ENCODE data around the gene AMTN.
"Not testable (repeated sequence)": the region's sequence is repeated elsewhere in the genome, so short reads cannot be mapped to it uniquely, and the experiment has no call there.

The AMTN gene

DNA sequence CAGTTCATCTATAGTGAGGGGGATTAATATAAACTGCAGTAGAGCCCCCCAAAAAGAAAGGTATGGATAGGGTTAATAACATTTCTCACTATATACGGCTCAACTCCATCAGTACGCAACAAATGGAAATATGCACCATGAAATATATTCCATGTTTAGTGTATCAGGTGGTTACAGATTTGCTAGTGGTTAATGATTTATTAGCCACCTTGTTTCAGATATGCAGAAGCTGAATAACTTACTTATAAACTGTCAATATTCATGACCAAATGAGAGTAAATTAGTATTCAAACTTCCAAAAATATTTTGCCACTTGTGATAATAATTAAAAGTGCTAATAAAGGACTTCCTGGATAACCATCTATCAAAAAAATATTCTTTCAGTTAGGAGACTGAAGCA, 14.8 kb downstream of the AMTN start:
- no peaks in the 10 kb centered on the region for H3K4me1 Mint-ChIP-seq (ENCODE audit: low read depth)
- H3K27me3 Mint-ChIP-seq (ENCODE audit: low read depth): peaks cover 11% of the 10 kb centered on the region
- no peaks in the 10 kb centered on the region for H3K36me3 Mint-ChIP-seq (ENCODE audit: low read depth)
- no peak overlapping the region for H3K4me3 Mint-ChIP-seq
- H3K9me3 Mint-ChIP-seq: no peaks in the 10 kb centered on the region
- no peak overlapping the region for H3K27ac Mint-ChIP-seq

- no peaks in the 10 kb centered on the region for H3K4me1 Mint-ChIP-seq (ENCODE audit: low read depth)
- no peak overlapping the region for H3K4me3 Mint-ChIP-seq
- H3K27ac Mint-ChIP-seq: no peak overlapping the region
- H3K9me3 Mint-ChIP-seq: no peaks in the 10 kb centered on the region
- H3K27me3 Mint-ChIP-seq (ENCODE audit: low read depth): peaks cover 11% of the 10 kb centered on the region
- H3K36me3 Mint-ChIP-seq (ENCODE audit: low read depth): no peaks in the 10 kb centered on the region
Measured at GRCh38 chr4:70533791-70534190, 15.4 kb downstream of the AMTN start.

DNA sequence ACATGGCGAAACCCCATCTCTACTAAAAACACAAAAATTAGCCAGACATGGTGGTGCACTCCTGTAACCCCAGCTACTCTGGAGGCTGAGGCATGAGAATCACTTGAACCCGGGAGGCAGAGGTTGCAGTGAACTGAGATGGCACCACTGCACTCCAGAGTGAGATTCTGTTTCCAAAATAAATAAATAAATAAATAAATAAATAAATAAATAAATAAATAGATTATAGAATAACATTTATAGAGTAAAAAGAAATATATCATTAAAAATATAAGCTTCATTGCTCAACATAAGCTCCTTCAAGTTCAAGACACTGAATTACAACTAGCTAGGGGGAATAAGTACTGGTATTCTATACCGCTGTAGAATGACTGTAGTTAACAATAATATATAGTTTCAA, 16.5 kb downstream of the AMTN start:
- not testable (repeated sequence) for H3K4me1 Mint-ChIP-seq (ENCODE audit: low read depth); H3K9me3 Mint-ChIP-seq; H3K4me3 Mint-ChIP-seq; H3K36me3 Mint-ChIP-seq (ENCODE audit: low read depth); H3K27ac Mint-ChIP-seq
- peaks cover 10% of the 10 kb centered on the region for H3K27me3 Mint-ChIP-seq (ENCODE audit: low read depth)

DNA sequence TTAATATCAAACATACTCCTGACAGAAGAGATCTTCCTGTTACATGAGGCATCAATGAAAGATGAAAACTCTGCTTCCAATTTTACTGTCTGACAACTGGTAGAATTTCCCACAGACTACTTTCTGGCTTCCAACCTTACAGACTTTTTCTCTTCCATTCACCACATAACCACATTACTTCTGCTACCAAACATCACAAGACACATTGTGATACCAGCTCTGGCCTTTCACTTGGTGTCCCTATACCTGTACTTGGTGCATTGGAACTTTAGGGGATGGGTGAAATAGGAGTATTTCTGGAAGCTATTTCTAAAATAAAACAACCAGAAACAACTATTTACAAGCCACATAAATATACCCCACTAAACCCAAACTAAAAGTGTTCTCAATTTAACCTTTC, 20.5 kb downstream of the AMTN start:
- Mint-ChIP-seq H3K27ac (no peak overlapping the region), H3K27me3 (ENCODE audit: low read depth) (peaks cover 3% of the 10 kb centered on the region), H3K4me1 (ENCODE audit: low read depth) (no peaks in the 10 kb centered on the region), H3K4me3 (no peak overlapping the region), H3K9me3 (no peaks in the 10 kb centered on the region), H3K36me3 (ENCODE audit: low read depth) (no peaks in the 10 kb centered on the region)

DNA sequence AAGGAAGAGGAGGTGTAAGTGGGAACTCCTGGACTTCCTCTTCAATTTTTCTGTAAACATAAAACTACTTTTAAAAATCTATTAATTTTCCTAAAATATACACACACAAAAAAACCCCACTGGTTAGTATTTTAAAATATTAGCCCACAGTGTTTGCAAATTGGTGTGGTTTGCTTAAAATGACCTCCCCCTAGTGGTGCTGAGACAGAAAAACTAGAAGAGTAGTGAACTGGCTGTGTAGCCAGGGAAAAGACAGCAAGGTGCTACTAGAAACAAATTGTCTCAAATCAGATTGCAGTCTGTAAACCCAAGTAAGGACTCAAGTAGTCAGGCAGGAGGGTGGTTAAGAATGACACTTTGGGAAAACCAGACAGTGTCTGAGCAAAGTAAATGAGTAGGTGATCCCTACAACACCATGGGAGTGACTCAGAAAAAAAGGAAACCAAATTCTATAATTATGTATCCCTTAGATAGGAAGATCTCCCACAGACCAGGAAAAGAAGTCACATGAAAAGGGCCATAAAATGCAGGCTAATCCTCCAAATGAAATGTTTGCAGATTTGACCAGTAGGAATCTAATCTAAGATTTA, 26.0 kb downstream of the AMTN start:
- H3K9me3 Mint-ChIP-seq: no peaks in the 10 kb centered on the region
- H3K4me1 Mint-ChIP-seq (ENCODE audit: low read depth): no peaks in the 10 kb centered on the region
- no peak overlapping the region for H3K27ac Mint-ChIP-seq
- H3K36me3 Mint-ChIP-seq (ENCODE audit: low read depth): no peaks in the 10 kb centered on the region
- no peak overlapping the region for H3K4me3 Mint-ChIP-seq
- peaks cover 6% of the 10 kb centered on the region for H3K27me3 Mint-ChIP-seq (ENCODE audit: low read depth)

GRCh38 chr4:70556856-70557255, 38.5 kb downstream of the AMTN start:
- H3K9me3 Mint-ChIP-seq: no peaks in the 10 kb centered on the region
- no peaks in the 10 kb centered on the region for H3K36me3 Mint-ChIP-seq (ENCODE audit: low read depth)
- H3K27me3 Mint-ChIP-seq (ENCODE audit: low read depth): no peaks in the 10 kb centered on the region
- H3K4me1 Mint-ChIP-seq (ENCODE audit: low read depth): peaks cover 4% of the 10 kb centered on the region
- no peak overlapping the region for H3K4me3 Mint-ChIP-seq
- H3K27ac Mint-ChIP-seq: no peak overlapping the region

GRCh38 chr4:70559211-70559830, 41.0 kb downstream of the AMTN start:
- Mint-ChIP-seq H3K9me3 (no peaks in the 10 kb centered on the region), H3K27ac (no peak overlapping the region), H3K4me1 (ENCODE audit: low read depth) (peaks cover 4% of the 10 kb centered on the region), H3K36me3 (ENCODE audit: low read depth) (no peaks in the 10 kb centered on the region), H3K4me3 (no peak overlapping the region), H3K27me3 (ENCODE audit: low read depth) (no peaks in the 10 kb centered on the region)

GRCh38 chr4:70559924-70560323, 41.6 kb downstream of the AMTN start:
- no peak overlapping the region for H3K27ac Mint-ChIP-seq
- H3K4me1 Mint-ChIP-seq (ENCODE audit: low read depth): peaks cover 4% of the 10 kb centered on the region
- H3K4me3 Mint-ChIP-seq: no peak overlapping the region
- H3K27me3 Mint-ChIP-seq (ENCODE audit: low read depth): no peaks in the 10 kb centered on the region
- no peaks in the 10 kb centered on the region for H3K36me3 Mint-ChIP-seq (ENCODE audit: low read depth)
- no peaks in the 10 kb centered on the region for H3K9me3 Mint-ChIP-seq

GRCh38 chr4:70564033-70564432, 45.7 kb downstream of the AMTN start:
- H3K9me3 Mint-ChIP-seq: no peaks in the 10 kb centered on the region
- H3K4me1 Mint-ChIP-seq (ENCODE audit: low read depth): no peaks in the 10 kb centered on the region
- H3K27ac Mint-ChIP-seq: no peak overlapping the region
- H3K36me3 Mint-ChIP-seq (ENCODE audit: low read depth): no peaks in the 10 kb centered on the region
- H3K27me3 Mint-ChIP-seq (ENCODE audit: low read depth): no peaks in the 10 kb centered on the region
- no peak overlapping the region for H3K4me3 Mint-ChIP-seq

DNA sequence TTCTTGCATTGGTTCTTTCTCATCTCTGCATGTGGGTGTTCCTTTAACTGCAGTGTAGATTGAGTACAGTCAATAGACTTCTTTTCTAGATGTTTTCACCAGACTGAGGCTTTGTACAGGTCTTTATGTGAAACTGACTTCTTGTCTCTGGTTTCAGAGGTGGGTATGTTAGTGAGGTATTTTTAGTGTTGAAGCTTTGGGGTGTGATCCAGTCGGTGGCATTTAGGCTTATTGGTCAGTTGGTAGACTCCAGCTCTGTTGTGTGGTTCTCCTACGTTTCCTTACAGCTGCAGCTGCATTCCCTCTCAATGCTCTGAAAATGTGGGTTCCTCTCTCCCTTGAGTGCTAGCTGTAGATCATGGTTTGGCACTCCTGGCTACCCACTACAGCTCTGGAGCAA, 52.4 kb downstream of the AMTN start:
- Mint-ChIP-seq H3K27ac (no peak overlapping the region), H3K36me3 (ENCODE audit: low read depth) (no peaks in the 10 kb centered on the region), H3K4me1 (ENCODE audit: low read depth) (no peaks in the 10 kb centered on the region), H3K27me3 (ENCODE audit: low read depth) (no peaks in the 10 kb centered on the region), H3K9me3 (no peaks in the 10 kb centered on the region), H3K4me3 (no peak overlapping the region)

- Mint-ChIP-seq H3K4me1 (ENCODE audit: low read depth) (no peaks in the 10 kb centered on the region), H3K4me3 (no peak overlapping the region), H3K27me3 (ENCODE audit: low read depth) (no peaks in the 10 kb centered on the region), H3K27ac (no peak overlapping the region), H3K36me3 (ENCODE audit: low read depth) (no peaks in the 10 kb centered on the region), H3K9me3 (no peaks in the 10 kb centered on the region)
Measured at GRCh38 chr4:70571772-70572171, 53.4 kb downstream of the AMTN start.

- no peaks in the 10 kb centered on the region for H3K36me3 Mint-ChIP-seq (ENCODE audit: low read depth)
- no peaks in the 10 kb centered on the region for H3K9me3 Mint-ChIP-seq
- no peak overlapping the region for H3K4me3 Mint-ChIP-seq
- no peak overlapping the region for H3K27ac Mint-ChIP-seq
- no peaks in the 10 kb centered on the region for H3K27me3 Mint-ChIP-seq (ENCODE audit: low read depth)
- H3K4me1 Mint-ChIP-seq (ENCODE audit: low read depth): no peaks in the 10 kb centered on the region
Measured at GRCh38 chr4:70575964-70576363, 57.6 kb downstream of the AMTN start.

GRCh38 chr4:70577220-70577927, 59.0 kb downstream of the AMTN start:
- no peaks in the 10 kb centered on the region for H3K4me1 Mint-ChIP-seq (ENCODE audit: low read depth)
- no peak overlapping the region for H3K27ac Mint-ChIP-seq
- no peaks in the 10 kb centered on the region for H3K9me3 Mint-ChIP-seq
- H3K36me3 Mint-ChIP-seq (ENCODE audit: low read depth): no peaks in the 10 kb centered on the region
- no peak overlapping the region for H3K4me3 Mint-ChIP-seq
- H3K27me3 Mint-ChIP-seq (ENCODE audit: low read depth): no peaks in the 10 kb centered on the region

DNA sequence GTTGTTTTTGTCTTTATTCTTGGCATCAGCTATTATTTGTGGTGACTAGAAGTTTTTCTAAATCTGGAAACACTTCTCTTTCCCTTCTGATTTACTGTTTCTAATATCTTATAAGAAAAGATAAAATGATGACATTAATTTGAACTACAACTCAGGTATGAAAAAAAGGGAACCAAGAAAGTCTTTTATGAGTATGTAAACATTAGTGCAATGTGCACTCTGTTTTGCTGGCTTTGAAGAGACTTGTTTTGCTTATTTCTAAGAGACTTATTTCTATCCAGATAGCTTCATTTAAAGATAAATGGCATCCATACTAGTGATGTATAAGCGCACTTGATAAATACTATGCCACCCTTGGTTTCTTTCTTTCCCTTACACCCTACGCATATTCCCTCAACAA, 63.6 kb downstream of the AMTN start:
- Mint-ChIP-seq H3K9me3 (no peaks in the 10 kb centered on the region), H3K4me3 (no peak overlapping the region), H3K27ac (no peak overlapping the region), H3K4me1 (ENCODE audit: low read depth) (no peaks in the 10 kb centered on the region), H3K36me3 (ENCODE audit: low read depth) (no peaks in the 10 kb centered on the region), H3K27me3 (ENCODE audit: low read depth) (no peaks in the 10 kb centered on the region)

Data from T-helper 1 cell treated with Interleukin-12 subunit alpha and Interleukin-12 subunit beta and Interleukin-4 antibody, amounts not matched to agents 30 μg/mL and 1 μg/mL, for 36 hours (primary cell).